Kidney (tissue), 14 donors: ENCODE data around the gene PCDH15. TPM values are rescaled to one million over a fixed set of nuclear protein-coding genes. Genes with fewer than 3 reads are reported as not detected.

Experiments
- DNase-seq, 5 donors: peaks; one replicate each; pipeline ENCODE4 v3.0.0-alpha.2; 2013 to 2020
- FAIRE-seq: peaks from 2 replicates; lab custom pipeline; 2012; peaks lifted over from hg19 to GRCh38; lab: Jason Lieb, UNC
- H3K27ac ChIP-seq, 2 donors: one replicate each; pipeline ENCODE4 v1.7.0; 2013; ENCODE audit warnings: low read depth in 2 of 2, low read length in 2 of 2, inconsistent platforms in 1 of 2
- H3K27me3 ChIP-seq: one replicate; pipeline ENCODE4 v1.7.1; 2013; ENCODE audit warnings: low read length, inconsistent platforms; ENCODE audit not compliant: control insufficient read depth, insufficient read depth
- H3K36me3 ChIP-seq, 3 donors: one replicate each; pipeline versions ENCODE4 v1.7.0 to v1.7.1; 2013; ENCODE audit warnings: low read length in 3 of 3, control low read depth in 1 of 3, inconsistent platforms in 1 of 3; ENCODE audit not compliant: insufficient read depth in 3 of 3, control insufficient read depth in 2 of 3
- H3K4me1 ChIP-seq, 3 donors: one replicate each; pipeline versions ENCODE4 v1.7.0 to v1.7.1; 2013; ENCODE audit warnings: low read length in 3 of 3, inconsistent platforms in 1 of 3, low read depth in 1 of 3; ENCODE audit not compliant: control insufficient read depth in 2 of 3, insufficient read depth in 2 of 3
- H3K4me3 ChIP-seq, 3 donors: one replicate each; pipeline versions ENCODE4 v1.7.0 to v1.8.1; 2013; ENCODE audit warnings: low read length in 3 of 3, control low read depth in 1 of 3, inconsistent platforms in 1 of 3
- H3K9ac ChIP-seq, 3 donors: one replicate each; pipeline versions ENCODE4 v1.7.0 to v1.7.1; 2013; ENCODE audit warnings: low read length in 3 of 3, control low read depth in 1 of 3, inconsistent platforms in 1 of 3
- H3K9me3 ChIP-seq, 3 donors: one replicate each; pipeline versions ENCODE4 v1.7.0 to v1.7.1; 2013; ENCODE audit warnings: low read length in 3 of 3, control low read depth in 1 of 3, inconsistent platforms in 1 of 3; ENCODE audit not compliant: control insufficient read depth in 2 of 3, insufficient read depth in 1 of 3
- CTCF ChIP-seq: IDR thresholded peaks from 3 replicates; pipeline ENCODE4 v1.5.1; 2012; ENCODE audit warnings: mild to moderate bottlenecking, moderate library complexity, borderline replicate concordance; ENCODE audit not compliant: insufficient read depth; ENCODE audit errors: extremely low read depth
- intact Hi-C: fragments of 100-400 bp; cut with DNase I; formaldehyde crosslinking; loops from one replicate; pipeline ENCODE4 v1.11.1; 2022
- polyA plus RNA-seq: library from polyadenylated mRNA; stranded (reverse); fragments of 350-450 nt; fragmentation: Illumina TruSeq; extraction: RNeasy Lipid Tissue Mini Kit (QIAGEN cat#74804); gene quantifications from one replicate; pipeline ENCODE4 v1.2.3, GENCODE V29; 2014; ENCODE audit warnings: low read depth, low replicate concordance; ENCODE audit not compliant: insufficient read depth
- total RNA-seq: library from RNA; stranded (reverse); fragmentation: NEBNext Ultra II Directional; extraction: Animal tissue kit (Norgen Biotek cat#: 25700); gene quantifications from one replicate; pipeline ENCODE4 v1.2.1, GENCODE V29; 2021
- donor health status: control.
- donor health status: control.
- donor health status: control.
- donor health status: control.
- donor health status: control.
- donor health status: DM: yes; HTN: yes; CAD: no.
- donor health status: Normal renal cell carcinoma (clear cell type).

Gene PCDH15
- total and polyA plus RNA-seq, 2 donors from 2014 or later = 1.5 TPM; not detected in 1

GRCh38 chr10:53980210-53980609, 820.8 kb downstream of the PCDH15 start:
- H3K36me3 ChIP-seq = no peaks in the 10 kb centered on the region
- no peaks in the 10 kb centered on the region for H3K4me1 ChIP-seq
- TF ChIP-seq CTCF = no peak
- H3K9ac ChIP-seq = no peak overlapping the region
- DNase-seq (no peak), FAIRE-seq (no peak)
- H3K4me3 ChIP-seq = no peak overlapping the region
- intact Hi-C loops = no loop called here
- no peaks in the 10 kb centered on the region for H3K27me3 ChIP-seq
- no peaks in the 10 kb centered on the region for H3K9me3 ChIP-seq
- H3K27ac ChIP-seq = no peak overlapping the region

GRCh38 chr10:53978301-53978700, 822.7 kb downstream of the PCDH15 start:
- H3K27me3 ChIP-seq = no peaks in the 10 kb centered on the region
- intact Hi-C loops = no loop called here
- no peak for TF ChIP-seq CTCF
- H3K4me1 ChIP-seq = no peaks in the 10 kb centered on the region
- no peaks in the 10 kb centered on the region for H3K36me3 ChIP-seq
- H3K27ac ChIP-seq = no peak overlapping the region
- H3K9ac ChIP-seq = no peak overlapping the region
- no peak overlapping the region for H3K4me3 ChIP-seq
- no peak for DNase-seq
- H3K9me3 ChIP-seq = no peaks in the 10 kb centered on the region
- no peak for FAIRE-seq

GRCh38 chr10:53977267-53977666, 823.8 kb downstream of the PCDH15 start:
- no peak for FAIRE-seq
- Histone ChIP-seq H3K4me3 (no peak overlapping the region), H3K9me3 (no peaks in the 10 kb centered on the region), H3K27me3 (no peaks in the 10 kb centered on the region), H3K36me3 (no peaks in the 10 kb centered on the region), H3K27ac (no peak overlapping the region), H3K4me1 (no peaks in the 10 kb centered on the region), H3K9ac (no peak overlapping the region)
- intact Hi-C loops = no loop called here
- DNase-seq = no peak
- no peak for TF ChIP-seq CTCF

GRCh38 chr10:53957401-53957800, 843.6 kb downstream of the PCDH15 start:
- Histone ChIP-seq H3K9me3 (no peaks in the 10 kb centered on the region), H3K27ac (no peak overlapping the region), H3K9ac (no peak overlapping the region), H3K36me3 (no peaks in the 10 kb centered on the region), H3K4me3 (no peak overlapping the region), H3K27me3 (no peaks in the 10 kb centered on the region), H3K4me1 (no peaks in the 10 kb centered on the region)
- intact Hi-C loops = no loop called here
- DNase-seq (no peak), FAIRE-seq (no peak)
- no peak for TF ChIP-seq CTCF
